ENCODE measurements around the gene ICA1. TPM values are rescaled to one million over a fixed set of nuclear protein-coding genes. Genes with fewer than 3 reads are reported as not detected.
A peak's percentile ranks its signal among the peaks of the same experiment; 100 is the strongest.

ICA1 gene
- total RNA-seq, 2 donors from 2014 or later, result 71.2 to 115 TPM

DNA sequence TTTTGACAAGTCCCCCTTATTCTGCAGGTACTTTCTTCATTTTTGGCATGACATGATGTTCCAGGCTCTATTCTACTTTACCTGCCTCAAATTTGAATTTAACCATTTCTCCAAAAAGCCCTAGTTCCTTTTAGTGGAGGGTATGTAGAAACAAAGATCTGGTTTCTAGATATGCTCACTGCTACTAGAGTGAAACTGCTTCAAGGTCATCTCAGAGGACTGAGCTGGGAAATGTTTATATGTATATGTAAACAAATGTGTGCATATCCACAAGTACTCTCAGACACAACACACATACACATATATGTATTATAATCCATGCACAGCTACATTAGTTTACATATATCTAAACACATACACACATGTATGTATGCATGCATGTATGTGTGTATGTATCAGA lies 69.1 kb downstream of the ICA1 start:
- DNase-seq (no peak), ATAC-seq (no peak)
- no peaks in the 10 kb centered on the region for H3K9me3 ChIP-seq
- H3K27me3 ChIP-seq, result no peaks in the 10 kb centered on the region
- no peak overlapping the region for H3K4me3 ChIP-seq
- no peak for TF ChIP-seq POLR2A (IDR thresholded peaks at IDR 0.05)
- TF ChIP-seq, protein P1, sequence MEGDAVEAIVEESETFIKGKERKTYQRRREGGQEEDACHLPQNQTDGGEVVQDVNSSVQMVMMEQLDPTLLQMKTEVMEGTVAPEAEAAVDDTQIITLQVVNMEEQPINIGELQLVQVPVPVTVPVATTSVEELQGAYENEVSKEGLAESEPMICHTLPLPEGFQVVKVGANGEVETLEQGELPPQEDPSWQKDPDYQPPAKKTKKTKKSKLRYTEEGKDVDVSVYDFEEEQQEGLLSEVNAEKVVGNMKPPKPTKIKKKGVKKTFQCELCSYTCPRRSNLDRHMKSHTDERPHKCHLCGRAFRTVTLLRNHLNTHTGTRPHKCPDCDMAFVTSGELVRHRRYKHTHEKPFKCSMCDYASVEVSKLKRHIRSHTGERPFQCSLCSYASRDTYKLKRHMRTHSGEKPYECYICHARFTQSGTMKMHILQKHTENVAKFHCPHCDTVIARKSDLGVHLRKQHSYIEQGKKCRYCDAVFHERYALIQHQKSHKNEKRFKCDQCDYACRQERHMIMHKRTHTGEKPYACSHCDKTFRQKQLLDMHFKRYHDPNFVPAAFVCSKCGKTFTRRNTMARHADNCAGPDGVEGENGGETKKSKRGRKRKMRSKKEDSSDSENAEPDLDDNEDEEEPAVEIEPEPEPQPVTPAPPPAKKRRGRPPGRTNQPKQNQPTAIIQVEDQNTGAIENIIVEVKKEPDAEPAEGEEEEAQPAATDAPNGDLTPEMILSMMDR (IDR thresholded peaks at IDR 0.05), result no peak
- peaks cover 15% of the 10 kb centered on the region for H3K4me1 ChIP-seq
- peaks cover 0 to 2% of the 10 kb centered on the region in 2 donors for H3K36me3 ChIP-seq (replicated peaks in 1 of 2; ENCODE audit: insufficient read depth in 1 of 2, low read depth in 2 of 2)
- intact Hi-C loops (cut with DNase I), result no loop called here
- no peak overlapping the region for H3K27ac ChIP-seq

DNA sequence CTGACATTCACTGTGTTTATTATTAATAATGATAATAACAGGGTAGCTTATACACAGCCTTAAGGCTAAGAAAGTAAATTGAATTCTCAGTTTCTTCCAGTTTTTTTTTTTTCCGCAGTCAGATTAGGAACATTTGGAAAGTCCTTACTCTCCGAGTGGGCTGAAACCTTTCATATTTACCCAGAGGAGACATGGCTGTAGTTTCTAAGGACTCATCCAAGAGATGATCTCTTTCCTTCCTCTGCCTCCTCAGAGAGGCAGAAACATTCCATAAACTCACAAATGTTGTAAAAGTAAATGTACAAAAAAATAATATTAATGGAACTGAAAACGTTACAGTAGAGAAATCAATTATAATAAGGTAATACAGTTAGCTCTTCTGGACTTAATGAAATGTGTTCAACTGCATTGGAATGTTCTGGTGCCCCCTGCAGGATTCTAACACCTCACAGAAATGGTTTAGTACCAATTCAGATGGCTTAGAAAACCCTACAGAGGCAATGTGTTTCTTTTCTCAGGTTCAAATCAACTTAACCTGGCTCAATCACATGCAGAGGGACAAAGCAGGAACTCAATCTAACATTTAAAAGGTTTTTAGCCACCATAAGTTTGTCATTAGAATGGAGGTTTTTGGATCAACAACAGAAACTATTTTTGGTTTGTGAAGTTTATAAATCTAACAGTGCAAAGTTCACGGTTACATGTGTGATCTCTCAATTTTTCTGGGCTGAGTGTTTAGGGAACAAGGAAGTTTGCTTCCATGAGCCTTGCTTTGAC lies 71.7 kb downstream of the ICA1 start:
- no peaks in the 10 kb centered on the region for H3K36me3 ChIP-seq (replicated peaks in 1 of 2; ENCODE audit: insufficient read depth in 1 of 2, low read depth in 2 of 2)
- H3K27me3 ChIP-seq, result no peaks in the 10 kb centered on the region
- TF ChIP-seq, protein P1 (IDR thresholded peaks at IDR 0.05), result peak in 6 of 7 experiments; percentile 27 to 55 (median 50)
- no peak for TF ChIP-seq POLR2A (IDR thresholded peaks at IDR 0.05)
- 15 to 22% methylated on average over 4 of the region's 4 CpGs for WGBS, 2 donors
- DNase-seq (peak; percentile 38 to 64 (median 50)), ATAC-seq (peak; percentile 58)
- intact Hi-C loops (cut with DNase I), result no loop called here
- no peaks in the 10 kb centered on the region for H3K9me3 ChIP-seq
- peaks cover 15% of the 10 kb centered on the region for H3K4me1 ChIP-seq
- no peak overlapping the region for H3K27ac ChIP-seq
- H3K4me3 ChIP-seq, result no peak overlapping the region

DNA sequence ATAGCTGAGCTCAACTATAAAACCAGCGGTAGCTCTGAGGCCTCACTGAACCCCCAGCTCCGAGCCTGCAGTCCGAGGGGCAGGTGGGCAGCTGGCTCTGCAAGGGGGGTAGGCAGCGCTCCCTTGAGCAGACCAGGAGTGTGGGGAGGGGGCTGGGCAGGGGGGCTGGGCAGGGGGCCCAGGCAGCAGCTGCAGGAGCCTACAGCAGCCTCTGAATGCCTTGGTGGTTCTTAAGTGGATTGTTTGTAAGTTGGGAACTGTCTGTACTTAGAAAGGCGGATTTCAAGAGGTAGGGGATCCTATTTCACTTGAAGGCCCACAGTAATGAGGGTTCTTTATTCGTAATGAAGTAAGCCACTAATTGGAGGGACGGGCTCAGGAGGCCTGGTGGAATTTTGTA lies 72.3 kb downstream of the ICA1 start:
- DNase-seq (no peak), ATAC-seq (no peak)
- H3K36me3 ChIP-seq (replicated peaks in 1 of 2; ENCODE audit: insufficient read depth in 1 of 2, low read depth in 2 of 2), result no peaks in the 10 kb centered on the region
- no peak overlapping the region for H3K27ac ChIP-seq
- peaks cover 15% of the 10 kb centered on the region for H3K4me1 ChIP-seq
- H3K27me3 ChIP-seq, result no peaks in the 10 kb centered on the region
- H3K4me3 ChIP-seq, result no peak overlapping the region
- H3K9me3 ChIP-seq, result no peaks in the 10 kb centered on the region
- TF ChIP-seq, protein P1 (IDR thresholded peaks at IDR 0.05), result no peak
- TF ChIP-seq POLR2A (IDR thresholded peaks at IDR 0.05), result no peak
- 93 to 98% methylated on average over 7 of the region's 7 CpGs for WGBS, 2 donors
- intact Hi-C loops (cut with DNase I), result no loop called here

DNA sequence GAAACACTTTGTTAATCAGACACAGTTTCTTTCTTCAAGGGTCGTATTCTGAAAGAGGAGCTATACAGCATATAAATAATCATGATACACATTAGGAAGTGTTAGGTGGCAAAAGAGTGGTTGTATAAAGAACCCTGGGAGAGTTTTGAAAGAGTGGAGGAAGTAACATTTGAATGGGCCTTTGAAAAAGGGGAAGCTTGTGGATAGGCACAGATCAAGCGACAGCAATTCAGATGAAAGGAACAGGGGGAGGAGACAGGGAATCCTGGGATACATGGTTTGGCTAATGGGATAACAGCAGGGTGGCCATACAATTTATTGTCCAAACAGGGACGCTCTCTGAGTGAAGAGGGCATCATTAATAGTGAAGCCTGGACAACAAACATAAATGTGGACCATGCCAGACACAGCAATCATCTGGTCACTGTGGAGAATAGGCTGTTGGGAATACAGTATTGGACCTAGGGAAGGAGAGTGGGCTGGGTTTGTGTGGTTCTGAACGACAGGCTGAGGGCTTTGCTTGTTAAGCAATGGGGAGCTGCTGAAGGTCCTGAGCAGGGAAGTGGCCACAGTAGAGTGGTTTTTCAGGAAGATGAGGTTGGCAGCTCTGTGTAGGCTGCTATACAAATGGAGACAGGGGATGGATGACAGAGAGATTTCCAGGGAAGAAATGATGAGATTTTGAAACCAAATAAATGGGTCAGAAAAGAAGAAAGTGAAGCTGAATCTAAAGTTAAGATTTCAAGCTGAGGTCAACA lies 75.9 kb downstream of the ICA1 start:
- Histone ChIP-seq H3K27me3 (no peaks in the 10 kb centered on the region), H3K36me3 (replicated peaks in 1 of 2; ENCODE audit: insufficient read depth in 1 of 2, low read depth in 2 of 2) (no peaks in the 10 kb centered on the region), H3K4me1 (peaks cover 12% of the 10 kb centered on the region), H3K9me3 (no peaks in the 10 kb centered on the region), H3K4me3 (no peak overlapping the region), H3K27ac (no peak overlapping the region)
- TF ChIP-seq POLR2A (IDR thresholded peaks at IDR 0.05), result no peak
- TF ChIP-seq, protein P1 (IDR thresholded peaks at IDR 0.05), result no peak
- ATAC-seq (no peak), DNase-seq (no peak)
- 72 to 91% methylated on average over 4 of the region's 4 CpGs for WGBS, 2 donors
- intact Hi-C loops (cut with DNase I), result no loop called here

All from body of pancreas (tissue), 4 donors.